Stimulated activated CD4-positive, alpha-beta T cell treated with anti-CD3 and anti-CD28 coated beads, Interleukin-2, amount 100 ng/mL, for 4 hours (primary cell): Measurements from ENCODE around the gene SLCO4A1.

Experiments used
- DNase-seq: peaks from one replicate; pipeline ENCODE4 v3.0.0-alpha.2; 2020; ENCODE audit warnings: low read depth

Gene SLCO4A1

DNA sequence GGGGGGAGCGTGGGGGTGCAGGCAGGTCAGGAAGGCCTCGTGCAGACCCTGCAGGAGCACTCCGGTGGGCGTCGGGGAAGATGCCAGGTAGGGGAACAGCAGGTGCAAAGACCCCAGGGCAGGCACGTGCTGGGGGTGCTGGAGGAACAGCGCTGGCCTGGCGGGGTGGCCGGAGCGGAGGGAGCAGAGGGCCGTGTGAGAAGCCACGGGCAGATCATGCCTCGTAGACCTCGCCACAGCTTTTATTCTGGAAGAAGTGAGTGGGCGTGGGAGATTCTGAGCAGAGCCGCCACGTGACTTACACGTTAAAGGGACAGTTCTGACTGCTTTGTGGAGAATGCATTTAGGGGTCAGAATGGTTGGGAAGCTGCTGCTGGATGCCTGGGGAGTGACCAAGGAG is 75.6 kb downstream of the SLCO4A1 start:
- no peak for DNase-seq

DNA sequence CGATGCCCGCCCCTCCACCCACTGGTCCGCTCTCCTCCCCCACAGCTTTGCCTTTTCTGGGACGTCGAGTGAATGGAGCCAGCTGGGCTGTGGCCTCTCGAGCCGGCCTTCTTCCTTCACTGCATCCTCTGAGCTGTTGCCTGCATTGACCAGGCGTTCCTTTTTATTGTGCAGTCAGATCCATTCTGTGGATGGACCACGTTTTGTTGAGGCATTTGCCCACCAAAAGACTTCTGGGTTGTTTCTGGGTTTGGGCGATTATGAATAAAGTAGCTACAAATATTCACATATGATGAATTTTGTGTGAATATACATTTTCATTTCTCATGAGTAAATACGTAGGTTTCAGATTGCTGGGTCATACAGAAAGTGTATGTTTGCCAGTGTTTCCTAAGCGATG is 76.2 kb downstream of the SLCO4A1 start:
- DNase-seq: no peak

DNA sequence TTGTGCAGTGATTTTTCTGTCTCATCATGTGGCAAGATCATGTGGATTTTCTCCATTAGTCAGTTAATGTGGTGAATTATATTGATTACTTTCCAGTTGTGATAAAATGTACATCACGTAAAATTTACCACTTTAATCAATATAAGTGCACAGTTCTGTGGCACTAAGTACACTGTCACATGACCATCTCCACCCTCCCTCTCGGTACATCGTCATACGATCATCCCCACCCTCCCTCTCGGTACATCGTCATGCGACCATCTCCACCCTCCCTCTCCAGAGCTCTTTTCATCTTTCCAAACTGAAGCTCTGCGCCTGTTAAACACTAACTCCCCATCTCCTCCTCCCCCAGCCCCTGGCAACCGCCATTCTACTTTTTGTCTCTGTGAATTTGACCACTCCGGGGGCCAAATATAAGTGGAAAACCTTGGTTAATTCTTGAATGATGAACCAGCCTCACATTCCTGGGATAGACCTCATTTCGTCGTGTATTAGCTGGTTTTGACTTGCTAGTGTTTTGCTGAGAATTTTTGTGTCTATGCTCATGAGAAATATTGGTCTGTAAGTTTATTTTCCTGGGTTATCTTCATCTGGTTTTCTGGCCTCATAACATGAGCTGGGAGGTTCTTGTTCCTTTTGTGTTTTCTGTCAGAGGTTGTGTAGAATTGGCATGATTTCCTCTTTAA is 77.1 kb downstream of the SLCO4A1 start:
- no peak for DNase-seq
